Sigmoid colon (tissue), 4 donors: ENCODE measurements around the gene ANKH.

Source experiments
- EP300 ChIP-seq, 4 donors: sonication (generic); formaldehyde crosslinking; IDR thresholded peaks; one replicate each; pipeline ENCODE4 v1.6.1; 2017; ENCODE audit warnings: antibody characterized with exemption in 4 of 4
- POLR2A ChIP-seq, 2 donors: fragments of 450-650 bp; IDR thresholded peaks; one replicate each; pipeline ENCODE4 v1.6.1; 2016; ENCODE audit warnings: antibody characterized with exemption in 2 of 2, mild to moderate bottlenecking in 2 of 2, moderate library complexity in 2 of 2
- TF ChIP-seq, protein P1 (sequence below), 4 experiments: fragments of 450-650 bp in 3 of 4; fragments of 200-600 bp in 1 of 4; IDR thresholded peaks; one replicate each; pipeline ENCODE4 v1.5.1; 2016 to 2019; ENCODE audit warnings: antibody characterized with exemption in 4 of 4, mild to moderate bottlenecking in 3 of 4, moderate library complexity in 2 of 4

DNA sequence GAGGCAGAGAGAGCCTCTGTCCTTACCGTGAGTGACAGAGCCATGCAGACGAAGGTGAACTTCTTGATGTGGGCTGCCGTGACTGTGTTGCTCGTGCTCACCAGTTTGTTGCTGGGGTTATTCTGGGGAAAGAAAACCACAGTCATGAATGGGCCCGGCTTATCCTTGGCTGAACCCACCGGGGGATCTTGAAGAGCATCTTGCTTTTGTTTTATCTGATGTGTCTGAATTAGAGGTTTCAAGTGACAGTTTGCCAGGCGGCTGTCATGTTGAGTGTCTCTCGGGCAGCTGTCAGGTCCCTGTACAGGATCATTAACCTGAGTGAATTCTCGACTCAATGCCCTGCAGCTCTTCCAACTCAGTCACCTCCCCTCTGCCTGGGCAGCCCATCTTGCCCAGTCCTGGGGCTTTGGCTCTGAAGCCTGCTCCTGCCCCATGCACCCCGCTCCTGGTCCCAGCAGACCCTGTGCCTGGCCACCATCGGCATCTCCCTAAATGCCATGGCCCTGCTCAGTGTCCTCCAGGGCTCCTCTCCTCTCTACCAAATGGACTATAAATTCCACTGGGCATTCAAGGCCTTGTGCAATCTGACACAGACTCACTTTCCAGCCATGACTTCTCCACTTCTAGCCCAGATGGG is 129.7 kb downstream of the ANKH start:
- TF ChIP-seq, protein P1, sequence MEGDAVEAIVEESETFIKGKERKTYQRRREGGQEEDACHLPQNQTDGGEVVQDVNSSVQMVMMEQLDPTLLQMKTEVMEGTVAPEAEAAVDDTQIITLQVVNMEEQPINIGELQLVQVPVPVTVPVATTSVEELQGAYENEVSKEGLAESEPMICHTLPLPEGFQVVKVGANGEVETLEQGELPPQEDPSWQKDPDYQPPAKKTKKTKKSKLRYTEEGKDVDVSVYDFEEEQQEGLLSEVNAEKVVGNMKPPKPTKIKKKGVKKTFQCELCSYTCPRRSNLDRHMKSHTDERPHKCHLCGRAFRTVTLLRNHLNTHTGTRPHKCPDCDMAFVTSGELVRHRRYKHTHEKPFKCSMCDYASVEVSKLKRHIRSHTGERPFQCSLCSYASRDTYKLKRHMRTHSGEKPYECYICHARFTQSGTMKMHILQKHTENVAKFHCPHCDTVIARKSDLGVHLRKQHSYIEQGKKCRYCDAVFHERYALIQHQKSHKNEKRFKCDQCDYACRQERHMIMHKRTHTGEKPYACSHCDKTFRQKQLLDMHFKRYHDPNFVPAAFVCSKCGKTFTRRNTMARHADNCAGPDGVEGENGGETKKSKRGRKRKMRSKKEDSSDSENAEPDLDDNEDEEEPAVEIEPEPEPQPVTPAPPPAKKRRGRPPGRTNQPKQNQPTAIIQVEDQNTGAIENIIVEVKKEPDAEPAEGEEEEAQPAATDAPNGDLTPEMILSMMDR (IDR thresholded peaks at IDR 0.05): no peak
- no peak for TF ChIP-seq POLR2A (IDR thresholded peaks at IDR 0.05)
- no peak for TF ChIP-seq EP300 (IDR thresholded peaks at IDR 0.05)
